Stimulated activated CD4-positive, alpha-beta T cell treated with anti-CD3 and anti-CD28 coated beads, Interleukin-2, amount 100 ng/mL, for 24 hours (primary cell): Measurements from ENCODE around the gene DENND5A.
"Not testable (repeated sequence)": the region's sequence is repeated elsewhere in the genome, so short reads cannot be mapped to it uniquely, and the experiment has no call there.

ENCODE experiments used
- DNase-seq, 2 donors: peaks; one replicate each; pipeline ENCODE4 v3.0.0-alpha.2; 2020

The DENND5A gene

DNA sequence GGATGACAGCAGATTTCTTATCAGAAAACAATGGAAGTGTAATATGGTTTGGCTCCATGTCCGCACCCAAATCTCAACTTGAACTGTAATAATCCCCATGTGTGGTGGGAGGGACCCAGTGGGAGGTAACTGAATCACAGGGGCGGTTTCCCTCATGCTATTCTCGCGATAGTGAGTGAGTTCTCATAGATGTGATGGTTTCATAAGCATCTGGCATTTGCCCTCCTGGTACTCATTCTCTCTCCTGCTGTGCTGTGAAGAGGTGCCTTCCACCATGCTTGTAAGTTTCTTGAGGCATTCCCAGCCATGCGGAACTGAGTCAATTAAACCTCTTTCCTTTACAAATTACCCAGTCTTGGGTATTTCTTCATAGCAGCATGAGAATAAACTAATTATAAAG, 92.8 kb downstream of the DENND5A start:
- no peak for DNase-seq

GRCh38 chr11:9170450-9170849, 94.7 kb downstream of the DENND5A start:
- no peak for DNase-seq

GRCh38 chr11:9169595-9170295, 95.4 kb downstream of the DENND5A start:
- no peak for DNase-seq

GRCh38 chr11:9161991-9162390, 103.2 kb downstream of the DENND5A start:
- not testable (repeated sequence) for DNase-seq

DNA sequence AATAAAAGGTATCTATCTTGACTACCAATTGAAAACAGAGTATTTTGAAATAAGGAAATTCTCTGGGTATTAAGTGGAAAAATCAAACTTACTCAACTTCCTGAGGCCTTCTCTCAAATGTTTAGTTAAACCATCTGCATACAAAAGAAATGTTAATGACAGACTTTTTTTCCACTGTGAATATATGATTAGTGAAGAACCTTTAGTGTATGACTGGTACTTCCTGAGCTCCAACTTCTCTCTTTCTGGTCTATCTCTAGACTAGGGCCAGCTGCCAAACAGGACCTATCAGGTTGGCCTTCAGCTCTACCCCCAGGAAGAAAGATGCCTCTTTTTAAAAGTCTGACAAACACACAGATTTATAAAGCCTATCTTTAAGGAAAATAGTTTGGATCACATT, 105.0 kb downstream of the DENND5A start:
- DNase-seq: no peak

DNA sequence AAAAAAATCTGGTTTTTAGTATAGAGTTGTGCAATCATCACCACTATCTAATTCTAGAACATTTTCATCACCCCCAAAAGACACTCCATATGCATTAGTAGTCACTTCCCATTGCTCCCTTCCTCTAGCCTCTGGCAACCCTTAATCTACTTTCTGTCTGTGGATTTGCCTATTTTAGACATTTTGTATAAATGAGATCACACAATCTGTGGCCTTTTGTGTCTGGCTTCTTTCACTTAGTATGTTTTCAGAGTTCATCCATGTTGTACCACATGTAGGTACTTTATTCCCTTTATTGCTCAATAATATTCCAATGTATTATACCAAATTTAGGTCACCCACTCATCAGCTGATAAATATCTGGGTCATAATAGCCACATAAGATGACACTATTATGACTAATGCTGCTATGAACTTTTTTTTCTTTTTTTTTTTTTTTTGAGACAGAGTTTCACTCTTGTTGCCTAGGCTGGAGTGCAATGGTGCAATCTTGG, 106.2 kb downstream of the DENND5A start:
- no peak for DNase-seq

DNA sequence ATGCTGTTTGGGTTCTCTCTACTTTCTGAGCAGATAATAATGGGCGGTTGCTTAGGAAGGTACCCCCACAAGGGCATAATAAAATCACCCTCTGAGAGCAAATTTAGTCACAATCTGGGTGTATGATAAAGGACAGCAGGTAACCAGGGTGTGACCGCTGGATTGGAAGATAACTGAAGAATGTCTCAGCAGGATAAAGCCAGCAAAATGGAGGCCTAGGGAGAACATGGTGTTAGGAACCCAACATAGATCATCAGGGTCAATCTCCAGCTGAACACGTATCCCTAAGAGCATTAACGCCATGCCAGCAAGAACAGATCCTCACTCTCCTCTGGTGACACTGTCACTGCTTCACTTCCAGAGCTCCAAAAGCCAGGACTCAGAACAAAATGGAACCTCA, 109.2 kb downstream of the DENND5A start:
- no peak for DNase-seq

- no peak for DNase-seq
Measured at GRCh38 chr11:9153651-9154050, 111.5 kb downstream of the DENND5A start.

- DNase-seq: no peak
Measured at GRCh38 chr11:9151631-9152030, 113.5 kb downstream of the DENND5A start.

GRCh38 chr11:9150926-9151325, 114.2 kb downstream of the DENND5A start:
- DNase-seq: no peak

GRCh38 chr11:9150501-9150900, 114.6 kb downstream of the DENND5A start:
- DNase-seq: no peak

DNA sequence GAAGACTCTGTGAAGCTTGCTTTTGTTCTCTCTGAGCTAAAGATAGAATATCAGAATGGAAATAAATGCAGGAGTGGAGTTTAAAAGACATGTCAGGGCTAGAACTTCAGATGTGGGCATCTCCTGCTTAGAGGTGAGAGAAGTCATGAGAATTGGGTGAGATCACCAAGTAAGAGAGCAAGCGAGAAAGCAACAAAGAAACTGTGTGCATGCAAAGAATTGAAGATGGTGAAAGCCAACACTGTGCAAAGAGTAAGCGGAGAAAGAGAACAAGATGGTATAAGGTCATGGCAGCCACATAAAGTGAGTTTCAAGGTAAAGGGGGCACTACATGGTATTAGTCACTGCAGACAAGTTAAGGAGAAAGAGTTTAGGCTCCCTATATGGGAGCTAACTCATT, 116.4 kb downstream of the DENND5A start:
- DNase-seq: no peak

DNA sequence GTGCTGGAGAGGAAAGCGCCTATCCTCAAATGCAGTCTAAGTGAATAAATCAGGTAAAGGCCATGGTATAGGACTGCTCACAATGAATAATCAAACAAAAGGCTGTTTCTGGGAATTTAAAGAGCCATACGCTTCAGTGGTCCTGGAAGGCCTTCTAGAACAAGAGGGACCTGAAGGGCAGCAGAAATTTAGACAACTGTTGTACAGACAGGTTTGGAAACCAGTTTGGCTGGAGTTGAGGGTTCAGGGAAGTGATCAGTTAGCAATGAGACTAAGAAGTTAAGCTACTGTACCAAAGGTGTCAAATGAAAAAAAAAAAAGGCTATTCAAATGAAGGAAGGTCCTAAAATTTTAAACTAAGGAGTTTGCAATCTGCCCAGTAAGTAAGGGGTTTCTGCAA, 117.1 kb downstream of the DENND5A start:
- DNase-seq: no peak

GRCh38 chr11:9146477-9146876, 118.7 kb downstream of the DENND5A start:
- DNase-seq: no peak

- DNase-seq: no peak
Measured at GRCh38 chr11:9145283-9145682, 119.9 kb downstream of the DENND5A start.

GRCh38 chr11:9144828-9145227, 120.3 kb downstream of the DENND5A start:
- no peak for DNase-seq

- no peak for DNase-seq
Measured at GRCh38 chr11:9143721-9144120, 121.4 kb downstream of the DENND5A start.

DNA sequence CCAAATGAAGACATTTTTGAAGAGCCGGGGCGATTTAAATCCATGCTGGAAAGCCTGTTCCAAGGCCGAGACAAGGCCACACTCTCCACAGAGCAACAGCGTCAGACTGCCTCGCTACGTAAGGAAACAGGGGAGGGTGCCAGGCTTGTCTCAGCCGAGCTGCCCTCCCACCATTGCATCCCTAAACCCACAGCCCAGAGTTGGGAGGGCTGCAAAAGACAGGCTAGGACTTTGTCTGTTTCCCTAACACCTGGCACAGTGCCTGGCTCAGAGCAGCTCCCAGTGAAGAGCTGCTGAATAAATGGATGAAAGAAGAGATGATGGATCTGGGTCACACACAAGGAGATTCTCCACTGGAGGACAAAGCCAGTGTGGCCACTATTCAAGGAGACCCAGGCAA, 122.4 kb downstream of the DENND5A start:
- no peak for DNase-seq

- DNase-seq: no peak
Measured at GRCh38 chr11:9141186-9141585, 124.0 kb downstream of the DENND5A start.

GRCh38 chr11:9139628-9140357, 125.4 kb downstream of the DENND5A start:
- DNase-seq: no peak

DNA sequence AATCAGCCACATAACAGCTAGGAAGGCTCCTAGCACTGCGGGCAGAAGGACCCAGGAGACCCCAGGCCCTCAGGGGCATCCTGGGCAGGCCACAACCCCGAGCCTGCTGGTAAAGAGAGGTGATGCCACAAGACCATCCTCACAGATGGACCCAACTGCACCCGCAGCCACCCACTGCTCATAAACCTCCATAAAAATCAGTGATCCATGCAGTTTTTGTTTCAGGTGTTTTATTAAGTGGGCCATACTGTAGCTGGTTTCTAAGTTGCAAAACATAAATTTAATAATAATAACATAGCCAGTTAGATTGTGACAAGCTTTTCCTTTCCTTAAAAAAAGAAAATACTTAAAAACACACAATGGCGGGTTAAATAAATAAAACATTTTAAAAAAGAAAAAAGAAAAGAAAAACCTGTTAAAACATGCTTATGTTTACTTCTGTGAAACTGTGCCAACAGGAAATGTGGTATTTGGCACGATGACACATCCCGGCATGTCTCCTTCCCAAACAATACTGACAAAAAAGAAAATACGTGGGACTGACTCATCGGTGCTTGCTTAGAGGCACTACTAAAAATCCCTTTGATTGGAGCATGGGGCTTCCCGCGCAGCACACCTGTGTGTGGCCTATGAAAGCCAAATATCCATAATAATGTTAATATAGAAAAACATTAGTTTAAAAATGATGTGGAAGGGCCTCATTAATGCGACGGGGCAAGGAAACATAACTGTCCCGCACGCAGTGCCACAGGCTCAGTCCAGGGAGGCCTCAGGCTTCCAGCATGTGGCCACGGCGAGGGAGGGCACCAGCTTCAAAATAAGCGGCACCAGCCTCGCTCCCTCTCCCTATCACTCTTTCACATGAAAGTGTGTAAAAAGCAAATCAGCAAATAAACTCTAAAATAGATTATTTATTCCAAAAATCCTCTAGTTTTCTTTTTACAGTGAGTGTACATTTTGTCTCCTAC, 126.3 kb downstream of the DENND5A start:
- DNase-seq: peak in 1 of 2 donors; percentile 16

- DNase-seq: no peak
Measured at GRCh38 chr11:9138133-9138453, 127.1 kb downstream of the DENND5A start.
